Epithelial cell of esophagus (primary cell): ENCODE data around the gene PODXL.

Experiments used
- DNase-seq: peaks from one replicate; pipeline ENCODE4 v3.0.0; 2010; ENCODE audit warnings: low read depth
- H3K4me3 ChIP-seq: 2 replicates; pipeline ENCODE4 v1.5.1; 2011; ENCODE audit warnings: mild to moderate bottlenecking, low read length, control low read depth
- CTCF ChIP-seq: IDR thresholded peaks from 2 replicates; pipeline ENCODE4 v1.5.1; 2011; ENCODE audit warnings: low read depth, mild to moderate bottlenecking, low read length, control low read depth, inconsistent platforms; ENCODE audit not compliant: insufficient read depth; ENCODE audit errors: missing control alignments

The PODXL gene

GRCh38 chr7:131513245-131514061 lies 43.0 kb downstream of the PODXL start:
- no peak overlapping the region for H3K4me3 ChIP-seq
- peak; percentile 98 for TF ChIP-seq CTCF
- peak; percentile 88 for DNase-seq

- DNase-seq = no peak
- H3K4me3 ChIP-seq = no peak overlapping the region
- TF ChIP-seq CTCF = no peak
Observed at GRCh38 chr7:131511774-131512535, 44.5 kb downstream of the PODXL start.

GRCh38 chr7:131511071-131511470 lies 45.4 kb downstream of the PODXL start:
- H3K4me3 ChIP-seq = no peak overlapping the region
- no peak for DNase-seq
- TF ChIP-seq CTCF = no peak

- no peak for TF ChIP-seq CTCF
- no peak overlapping the region for H3K4me3 ChIP-seq
Observed at GRCh38 chr7:131509781-131510180, 46.6 kb downstream of the PODXL start.

GRCh38 chr7:131508754-131509486 lies 47.5 kb downstream of the PODXL start:
- H3K4me3 ChIP-seq = no peak overlapping the region
- no peak for DNase-seq
- no peak for TF ChIP-seq CTCF

More at GRCh38 chr7:131509781-131510180, 46.6 kb downstream of the PODXL start:
- DNase-seq = no peak

- no peak overlapping the region for H3K4me3 ChIP-seq
- DNase-seq = peak; percentile 70
- TF ChIP-seq CTCF = peak; percentile 96
Observed at GRCh38 chr7:131507592-131508331, 48.7 kb downstream of the PODXL start.
